HEK293 (cell line): ENCODE measurements around the gene P2RX1.
A peak's percentile ranks its signal among the peaks of the same experiment; 100 is the strongest.

Experiments
- CTCF ChIA-PET: fragments of 350-600 bp; formaldehyde crosslinking; extraction: SDS; loops from one replicate; lab custom pipeline; 2021; ENCODE audit warnings: antibody characterized with exemption; lab: Yijun Ruan, JAX
- POLR2A ChIA-PET: fragments of 300-600 bp; formaldehyde crosslinking; extraction: SDS; loops from one replicate; lab custom pipeline; 2020; ENCODE audit warnings: antibody characterized with exemption, inconsistent platforms; lab: Yijun Ruan, JAX
- H3K27ac ChIP-seq: fragments of 200-500 bp; sonication (Bioruptor generic); 2 replicates; pipeline ENCODE4 v1.5.1; 2014; ENCODE audit warnings: low read depth, low read length, control low read depth, inconsistent platforms; ENCODE audit errors: extremely low read depth
- H3K36me3 ChIP-seq, 2 experiments: fragments of 200-500 bp in 1 of 2; sonication (Bioruptor generic) in 1 of 2; 1 replicate in 1 of 2; 2 replicates in 1 of 2; pipeline ENCODE4 v1.5.1; 2014 to 2017; ENCODE audit warnings: inconsistent platforms in 2 of 2, low read length in 2 of 2; ENCODE audit not compliant: control insufficient read depth in 2 of 2, insufficient read depth in 1 of 2
- H3K4me1 ChIP-seq: fragments of 200-500 bp; sonication (Bioruptor generic); 2 replicates; pipeline ENCODE4 v1.5.1; 2014; ENCODE audit warnings: mild to moderate bottlenecking, low read length, inconsistent platforms; ENCODE audit not compliant: control insufficient read depth, insufficient read depth
- H3K4me3 ChIP-seq: 2 replicates; pipeline ENCODE4 v1.5.1; 2011; ENCODE audit warnings: low read depth, mild to moderate bottlenecking, control low read depth, low read length, moderate library complexity
- H3K9me3 ChIP-seq: fragments of 200-500 bp; sonication (Bioruptor generic); 2 replicates; pipeline ENCODE4 v1.5.1; 2014; ENCODE audit warnings: low read depth, low read length, inconsistent platforms; ENCODE audit not compliant: control insufficient read depth, insufficient read depth
- AEBP2 ChIP-seq: fragments of 450-650 bp; formaldehyde crosslinking; IDR thresholded peaks from 2 replicates; pipeline ENCODE4 v1.5.1; 2016; ENCODE audit warnings: missing biosample characterization, missing genetic modification characterization, borderline replicate concordance
- BCL6B ChIP-seq: fragments of 450-650 bp; formaldehyde crosslinking; IDR thresholded peaks from 2 replicates; pipeline ENCODE4 v1.5.1; 2017; ENCODE audit warnings: missing biosample characterization, missing genetic modification characterization
- GFI1B ChIP-seq: fragments of 450-650 bp; formaldehyde crosslinking; IDR thresholded peaks from 2 replicates; pipeline ENCODE4 v1.5.1; 2016; ENCODE audit warnings: missing biosample characterization, missing genetic modification characterization
- GLIS2 ChIP-seq: fragments of 450-650 bp; formaldehyde crosslinking; IDR thresholded peaks from 2 replicates; pipeline ENCODE4 v1.5.1; 2016; ENCODE audit warnings: missing biosample characterization, missing genetic modification characterization
- INSM2 ChIP-seq: fragments of 450-650 bp; formaldehyde crosslinking; IDR thresholded peaks from 2 replicates; pipeline ENCODE4 v1.5.1; 2016; ENCODE audit warnings: missing biosample characterization, missing genetic modification characterization
- KLF16 ChIP-seq: fragments of 450-650 bp; formaldehyde crosslinking; IDR thresholded peaks from 2 replicates; pipeline ENCODE4 v1.5.1; 2017; ENCODE audit warnings: missing biosample characterization, missing genetic modification characterization
- ZBTB26 ChIP-seq: fragments of 450-650 bp; formaldehyde crosslinking; optimal IDR thresholded peaks from 2 replicates; pipeline ENCODE3; 2016; ENCODE audit warnings: missing biosample characterization, mild to moderate bottlenecking, missing genetic modification characterization
- ZBTB6 ChIP-seq: fragments of 450-650 bp; formaldehyde crosslinking; IDR thresholded peaks from 2 replicates; pipeline ENCODE4 v1.5.1; 2017; ENCODE audit warnings: missing biosample characterization, missing genetic modification characterization
- ZIC2 ChIP-seq: fragments of 450-650 bp; formaldehyde crosslinking; IDR thresholded peaks from 2 replicates; pipeline ENCODE4 v1.5.1; 2016; ENCODE audit warnings: missing biosample characterization, missing genetic modification characterization
- ZNF155 ChIP-seq: fragments of 450-650 bp; formaldehyde crosslinking; IDR thresholded peaks from 2 replicates; pipeline ENCODE4 v1.5.1; 2016; ENCODE audit warnings: missing biosample characterization, missing genetic modification characterization
- ZNF157 ChIP-seq: fragments of 450-650 bp; formaldehyde crosslinking; IDR thresholded peaks from 2 replicates; pipeline ENCODE4 v1.5.1; 2016; ENCODE audit warnings: missing biosample characterization, missing genetic modification characterization
- ZNF211 ChIP-seq: fragments of 450-650 bp; formaldehyde crosslinking; IDR thresholded peaks from 2 replicates; pipeline ENCODE4 v1.5.1; 2016; ENCODE audit warnings: low read depth, missing biosample characterization, missing genetic modification characterization
- ZNF26 ChIP-seq: fragments of 450-650 bp; formaldehyde crosslinking; IDR thresholded peaks from 2 replicates; pipeline ENCODE4 v1.5.1; 2016; ENCODE audit warnings: missing biosample characterization, missing genetic modification characterization
- ZNF560 ChIP-seq: fragments of 450-650 bp; formaldehyde crosslinking; IDR thresholded peaks from 2 replicates; pipeline ENCODE4 v1.5.1; 2017; ENCODE audit warnings: missing biosample characterization, missing genetic modification characterization, borderline replicate concordance
- ZNF629 ChIP-seq: fragments of 450-650 bp; formaldehyde crosslinking; IDR thresholded peaks from 2 replicates; pipeline ENCODE4 v1.5.1; 2017; ENCODE audit warnings: missing biosample characterization, missing genetic modification characterization
- ZNF664 ChIP-seq: fragments of 450-650 bp; formaldehyde crosslinking; IDR thresholded peaks from 2 replicates; pipeline ENCODE4 v1.5.1; 2016; ENCODE audit warnings: missing biosample characterization, missing genetic modification characterization

P2RX1 gene

GRCh38 chr17:3954976-3955672 lies 38.9 kb upstream of the P2RX1 start:
- Histone ChIP-seq H3K27ac (no peak overlapping the region), H3K4me1 (peaks cover 8% of the 10 kb centered on the region), H3K36me3 (no peaks in the 10 kb centered on the region)
- POLR2A ChIA-PET, result interaction anchor here (0.7 kb wide), 1 partner anchor 1334 kb away, joined by 4 read pairs; no protein-coding TSS in a partner anchor
- TF ChIP-seq AEBP2 (tag by site-specific recombination), result no peak
- TF ChIP-seq BCL6B, result no peak
- TF ChIP-seq ZNF211, result no peak
- TF ChIP-seq ZNF155 (tag by site-specific recombination), result no peak
- TF ChIP-seq GFI1B, result no peak
- no peak for TF ChIP-seq ZBTB26 (tag by site-specific recombination)
- TF ChIP-seq ZNF157 (tag by site-specific recombination), result no peak
- TF ChIP-seq ZNF560 (tag by site-specific recombination), result no peak
- no peak for TF ChIP-seq INSM2 (tag by site-specific recombination)
- TF ChIP-seq GLIS2 (tag by site-specific recombination), result no peak
- no peak for TF ChIP-seq ZNF629
- no peak for TF ChIP-seq ZNF664 (tag by site-specific recombination)
- TF ChIP-seq ZNF26, result no peak
- TF ChIP-seq, all 188 proteins: peak for 0
- Histone ChIP-seq H3K4me3 (no peak overlapping the region), H3K9me3 (no peaks in the 10 kb centered on the region)
- CTCF ChIA-PET, result no interaction called here

- ChIA-PET POLR2A (interaction anchor here (0.7 kb wide), 2 partner anchors 12 to 1335 kb away, joined by 4 read pairs; no protein-coding TSS in a partner anchor), CTCF (interaction anchor here (0.6 to 1.9 kb wide), 2 partner anchors 40 to 906 kb away, joined by 3 to 6 read pairs; no protein-coding TSS in a partner anchor)
- H3K36me3 ChIP-seq, result no peaks in the 10 kb centered on the region
- no peaks in the 10 kb centered on the region for H3K9me3 ChIP-seq
- TF ChIP-seq KLF16 (tag by site-specific recombination), result no peak
- peak; percentile 63 for TF ChIP-seq ZIC2 (tag by site-specific recombination)
- TF ChIP-seq GLIS2 (tag by site-specific recombination), result peak; percentile 33; the same call in 1 of the 2 replicates
- peak; percentile 31; the same call in 1 of the 2 replicates for TF ChIP-seq ZBTB6 (tag by site-specific recombination)
- TF ChIP-seq ZNF560 (tag by site-specific recombination), result no peak
- H3K27ac ChIP-seq, result no peak overlapping the region
- H3K4me3 ChIP-seq, result no peak overlapping the region
- peaks cover under 1% of the 10 kb centered on the region for H3K4me1 ChIP-seq
Measured at GRCh38 chr17:3954086-3954485, 37.8 kb upstream of the P2RX1 start.
